ENCODE data around the gene ACADS.

ACADS gene

DNA sequence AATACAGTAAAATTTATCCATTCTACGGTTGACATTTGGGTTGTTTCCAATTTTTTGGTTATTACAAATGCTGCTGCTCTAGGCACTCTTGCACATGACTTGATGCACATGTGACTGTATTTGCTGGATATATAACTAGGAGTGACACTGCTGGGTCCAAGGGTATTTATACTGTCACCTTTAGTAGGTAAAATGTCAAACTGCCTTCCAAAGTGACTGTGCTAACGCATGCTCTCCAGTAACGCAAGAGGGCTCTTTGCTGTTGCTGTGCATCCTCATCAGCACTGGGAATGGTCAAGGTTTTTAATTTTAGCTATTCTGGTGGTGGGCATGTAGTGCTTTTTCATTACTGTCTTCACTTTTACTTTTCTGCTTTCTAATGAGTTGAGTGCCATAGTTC, 62.3 kb downstream of the ACADS start:
- no peak overlapping the region for H3K27ac ChIP-seq (ENCODE audit: insufficient read depth, low read length, poor library complexity, severe bottlenecking)
- H3K9me3 ChIP-seq (ENCODE audit: control insufficient read depth, low read length) = no peaks in the 10 kb centered on the region
- no peak overlapping the region for H3K4me3 ChIP-seq (ENCODE audit: insufficient read depth, low read depth, low read length, poor library complexity, severe bottlenecking)
- no peak for DNase-seq
- H3K36me3 ChIP-seq (ENCODE audit: control insufficient read depth, insufficient read depth, low read length) = no peaks in the 10 kb centered on the region
- no peaks in the 10 kb centered on the region for H3K4me1 ChIP-seq (ENCODE audit: control insufficient read depth, insufficient read depth, low read length, poor library complexity, severe bottlenecking)
- no peaks in the 10 kb centered on the region for H3K27me3 ChIP-seq (replicated peaks; ENCODE audit: control insufficient read depth, insufficient read depth, low read length, poor library complexity, severe bottlenecking)

Data from effector memory CD4-positive, alpha-beta T cell (primary cell).